ENCODE results near the gene AMACR.

DNA sequence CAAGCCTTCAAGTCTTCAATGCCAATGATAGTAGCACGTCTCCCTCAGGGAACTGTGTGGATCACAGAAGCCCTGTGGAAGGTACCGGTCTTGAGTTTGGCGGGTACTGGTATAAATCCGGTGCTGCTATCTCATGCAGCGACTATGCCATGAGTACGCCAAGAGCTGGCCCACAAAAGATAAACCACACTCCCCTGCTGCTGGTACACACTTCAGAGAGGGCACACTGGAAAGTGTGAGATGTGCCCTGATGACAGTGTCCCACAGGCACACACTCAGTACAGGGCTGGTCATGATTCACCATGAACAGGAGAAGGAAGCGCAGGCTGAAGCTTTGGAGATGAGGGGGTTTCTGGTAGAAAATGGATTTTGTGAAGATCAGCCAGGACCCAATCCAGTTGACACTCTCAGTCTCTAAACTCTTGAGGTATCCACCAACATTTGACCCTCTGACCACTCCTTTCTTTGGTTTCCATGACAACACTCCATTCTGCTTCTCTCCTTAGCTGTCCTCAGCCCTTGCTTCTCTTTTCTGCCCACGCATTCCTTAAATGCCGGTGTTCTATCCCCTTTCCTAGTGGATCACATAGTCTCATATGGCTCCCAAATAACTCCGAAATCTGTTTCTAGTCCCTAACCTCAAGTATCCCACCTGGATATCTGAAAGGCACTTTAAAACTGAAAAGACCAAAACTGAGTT, 5.1 kb downstream of the AMACR start:
- TF ChIP-seq SUZ12 (IDR thresholded peaks at IDR 0.05; ENCODE audit: low read depth, low read length) (no peak), JUNB (CRISPR knock-in tag; IDR thresholded peaks at IDR 0.05; ENCODE audit: borderline replicate concordance) (no peak), PHB2 (IDR thresholded peaks at IDR 0.05; ENCODE audit: partially characterized antibody) (no peak), ZNF484 (CRISPR knock-in tag; IDR thresholded peaks at IDR 0.05; ENCODE audit: borderline replicate concordance, low read depth) (no peak), CHD2 (IDR thresholded peaks at IDR 0.05; ENCODE audit: low read depth, low read length) (no peak), ZNF3 (CRISPR knock-in tag; IDR thresholded peaks at IDR 0.05) (no peak), MAFF (IDR thresholded peaks at IDR 0.05; ENCODE audit: low read depth, low read length) (no peak)
- TF ChIP-seq, protein P1, sequence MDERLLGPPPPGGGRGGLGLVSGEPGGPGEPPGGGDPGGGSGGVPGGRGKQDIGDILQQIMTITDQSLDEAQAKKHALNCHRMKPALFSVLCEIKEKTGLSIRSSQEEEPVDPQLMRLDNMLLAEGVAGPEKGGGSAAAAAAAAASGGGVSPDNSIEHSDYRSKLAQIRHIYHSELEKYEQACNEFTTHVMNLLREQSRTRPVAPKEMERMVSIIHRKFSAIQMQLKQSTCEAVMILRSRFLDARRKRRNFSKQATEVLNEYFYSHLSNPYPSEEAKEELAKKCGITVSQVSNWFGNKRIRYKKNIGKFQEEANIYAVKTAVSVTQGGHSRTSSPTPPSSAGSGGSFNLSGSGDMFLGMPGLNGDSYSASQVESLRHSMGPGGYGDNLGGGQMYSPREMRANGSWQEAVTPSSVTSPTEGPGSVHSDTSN (CRISPR knock-in tag; IDR thresholded peaks at IDR 0.05), result no peak
- TF ChIP-seq, protein P2, sequence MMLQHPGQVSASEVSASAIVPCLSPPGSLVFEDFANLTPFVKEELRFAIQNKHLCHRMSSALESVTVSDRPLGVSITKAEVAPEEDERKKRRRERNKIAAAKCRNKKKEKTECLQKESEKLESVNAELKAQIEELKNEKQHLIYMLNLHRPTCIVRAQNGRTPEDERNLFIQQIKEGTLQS (CRISPR knock-in tag; IDR thresholded peaks at IDR 0.05), result no peak
- TF ChIP-seq, protein P3, sequence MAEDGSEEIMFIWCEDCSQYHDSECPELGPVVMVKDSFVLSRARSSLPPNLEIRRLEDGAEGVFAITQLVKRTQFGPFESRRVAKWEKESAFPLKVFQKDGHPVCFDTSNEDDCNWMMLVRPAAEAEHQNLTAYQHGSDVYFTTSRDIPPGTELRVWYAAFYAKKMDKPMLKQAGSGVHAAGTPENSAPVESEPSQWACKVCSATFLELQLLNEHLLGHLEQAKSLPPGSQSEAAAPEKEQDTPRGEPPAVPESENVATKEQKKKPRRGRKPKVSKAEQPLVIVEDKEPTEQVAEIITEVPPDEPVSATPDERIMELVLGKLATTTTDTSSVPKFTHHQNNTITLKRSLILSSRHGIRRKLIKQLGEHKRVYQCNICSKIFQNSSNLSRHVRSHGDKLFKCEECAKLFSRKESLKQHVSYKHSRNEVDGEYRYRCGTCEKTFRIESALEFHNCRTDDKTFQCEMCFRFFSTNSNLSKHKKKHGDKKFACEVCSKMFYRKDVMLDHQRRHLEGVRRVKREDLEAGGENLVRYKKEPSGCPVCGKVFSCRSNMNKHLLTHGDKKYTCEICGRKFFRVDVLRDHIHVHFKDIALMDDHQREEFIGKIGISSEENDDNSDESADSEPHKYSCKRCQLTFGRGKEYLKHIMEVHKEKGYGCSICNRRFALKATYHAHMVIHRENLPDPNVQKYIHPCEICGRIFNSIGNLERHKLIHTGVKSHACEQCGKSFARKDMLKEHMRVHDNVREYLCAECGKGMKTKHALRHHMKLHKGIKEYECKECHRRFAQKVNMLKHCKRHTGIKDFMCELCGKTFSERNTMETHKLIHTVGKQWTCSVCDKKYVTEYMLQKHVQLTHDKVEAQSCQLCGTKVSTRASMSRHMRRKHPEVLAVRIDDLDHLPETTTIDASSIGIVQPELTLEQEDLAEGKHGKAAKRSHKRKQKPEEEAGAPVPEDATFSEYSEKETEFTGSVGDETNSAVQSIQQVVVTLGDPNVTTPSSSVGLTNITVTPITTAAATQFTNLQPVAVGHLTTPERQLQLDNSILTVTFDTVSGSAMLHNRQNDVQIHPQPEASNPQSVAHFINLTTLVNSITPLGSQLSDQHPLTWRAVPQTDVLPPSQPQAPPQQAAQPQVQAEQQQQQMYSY (CRISPR knock-in tag; IDR thresholded peaks at IDR 0.05), result no peak
- TF ChIP-seq, protein P4, sequence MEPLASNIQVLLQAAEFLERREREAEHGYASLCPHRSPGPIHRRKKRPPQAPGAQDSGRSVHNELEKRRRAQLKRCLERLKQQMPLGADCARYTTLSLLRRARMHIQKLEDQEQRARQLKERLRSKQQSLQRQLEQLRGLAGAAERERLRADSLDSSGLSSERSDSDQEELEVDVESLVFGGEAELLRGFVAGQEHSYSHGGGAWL (CRISPR knock-in tag; IDR thresholded peaks at IDR 0.05), result no peak
